WI38 (cell line): ENCODE data around the gene SSR4.

Source experiments
- H3K4me3 ChIP-seq: 2 replicates; pipeline ENCODE4 v1.5.1; 2011; ENCODE audit warnings: low read depth, mild to moderate bottlenecking, control low read depth, low read length
- CTCF ChIP-seq: IDR thresholded peaks from 2 replicates; pipeline ENCODE4 v1.5.1; 2012; ENCODE audit warnings: low read depth, mild to moderate bottlenecking, control low read depth, low read length

The SSR4 gene

DNA sequence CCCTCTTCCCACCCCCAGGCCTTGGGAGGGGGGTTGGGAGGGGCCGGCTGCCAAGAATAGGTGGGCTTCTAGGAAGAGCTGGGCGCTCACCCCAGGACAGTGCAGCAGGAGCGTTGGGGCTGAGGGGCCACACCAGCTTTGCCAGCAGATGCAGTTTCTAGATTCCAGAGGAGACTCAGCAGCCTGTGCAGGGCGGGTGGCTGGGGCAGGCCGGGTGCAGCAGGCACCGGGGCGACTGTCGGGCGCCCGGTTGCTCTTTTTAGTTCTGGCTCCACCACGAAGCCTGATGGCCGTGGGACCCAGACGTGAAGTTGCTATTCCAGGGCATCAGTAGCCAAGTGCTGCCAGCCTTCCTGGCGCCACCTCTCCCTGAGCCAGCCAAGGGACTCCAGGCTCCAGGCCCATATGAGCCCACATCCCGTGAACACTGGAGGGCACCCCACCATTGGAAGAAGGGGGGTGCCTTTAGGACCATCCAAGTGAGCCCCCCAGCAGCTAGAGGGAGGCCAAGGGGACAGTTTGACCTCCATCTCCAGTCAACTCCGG, 5.8 kb downstream of the SSR4 start:
- H3K4me3 ChIP-seq = no peak overlapping the region

DNA sequence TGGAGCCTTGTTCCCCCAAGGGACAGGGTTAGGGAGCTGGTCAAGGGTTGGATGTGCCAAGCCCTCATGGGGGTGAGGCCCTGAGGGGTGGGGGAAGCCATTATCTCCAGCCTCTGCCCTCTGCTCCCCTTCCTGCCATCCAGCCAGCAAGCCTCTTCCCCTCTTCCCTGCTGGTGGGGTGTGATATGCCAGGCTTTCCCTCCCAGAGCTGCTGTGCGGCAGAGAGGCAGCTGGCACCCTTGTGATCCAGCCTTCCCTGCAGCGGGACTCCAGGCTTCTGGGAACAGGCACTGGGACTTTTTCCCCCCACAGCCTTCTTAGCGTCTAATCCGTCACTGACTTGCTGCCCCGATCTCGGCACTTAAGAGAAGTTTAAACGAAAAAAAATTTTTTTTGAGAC, 6.3 kb downstream of the SSR4 start:
- H3K4me3 ChIP-seq = no peak overlapping the region
- TF ChIP-seq CTCF = no peak

More for the DNA sequence above, 5.8 kb downstream of the SSR4 start:
- no peak for TF ChIP-seq CTCF

GRCh38 chrX:153801669-153802068, 7.2 kb downstream of the SSR4 start:
- no peak overlapping the region for H3K4me3 ChIP-seq
- TF ChIP-seq CTCF = no peak

DNA sequence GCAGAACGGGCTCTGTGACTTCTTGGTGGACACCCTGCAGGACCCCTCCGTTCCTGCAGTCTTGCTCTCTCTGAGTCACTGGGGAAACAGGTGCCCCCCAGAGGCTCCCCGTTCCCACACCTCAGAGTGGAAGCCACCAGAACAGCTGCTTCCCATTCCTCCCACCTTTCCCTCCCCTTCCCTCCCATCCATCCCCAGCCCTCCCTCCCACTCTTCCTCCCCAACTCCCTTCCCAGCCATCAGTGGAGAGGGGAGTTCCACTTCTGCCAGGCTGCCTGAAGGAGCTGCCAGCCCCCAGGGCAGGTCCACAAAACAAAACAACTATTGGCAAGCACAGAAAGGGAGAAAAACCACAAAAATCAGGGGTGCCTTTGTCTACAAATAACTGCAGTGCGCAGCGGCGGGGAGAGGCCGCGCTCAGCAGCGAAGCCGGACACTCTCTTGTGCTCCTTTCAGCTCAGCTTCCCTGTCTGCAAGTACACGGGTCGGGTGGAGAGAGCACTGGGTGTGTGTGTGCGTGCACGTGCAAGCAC, 8.1 kb downstream of the SSR4 start:
- TF ChIP-seq CTCF = no peak
- no peak overlapping the region for H3K4me3 ChIP-seq

DNA sequence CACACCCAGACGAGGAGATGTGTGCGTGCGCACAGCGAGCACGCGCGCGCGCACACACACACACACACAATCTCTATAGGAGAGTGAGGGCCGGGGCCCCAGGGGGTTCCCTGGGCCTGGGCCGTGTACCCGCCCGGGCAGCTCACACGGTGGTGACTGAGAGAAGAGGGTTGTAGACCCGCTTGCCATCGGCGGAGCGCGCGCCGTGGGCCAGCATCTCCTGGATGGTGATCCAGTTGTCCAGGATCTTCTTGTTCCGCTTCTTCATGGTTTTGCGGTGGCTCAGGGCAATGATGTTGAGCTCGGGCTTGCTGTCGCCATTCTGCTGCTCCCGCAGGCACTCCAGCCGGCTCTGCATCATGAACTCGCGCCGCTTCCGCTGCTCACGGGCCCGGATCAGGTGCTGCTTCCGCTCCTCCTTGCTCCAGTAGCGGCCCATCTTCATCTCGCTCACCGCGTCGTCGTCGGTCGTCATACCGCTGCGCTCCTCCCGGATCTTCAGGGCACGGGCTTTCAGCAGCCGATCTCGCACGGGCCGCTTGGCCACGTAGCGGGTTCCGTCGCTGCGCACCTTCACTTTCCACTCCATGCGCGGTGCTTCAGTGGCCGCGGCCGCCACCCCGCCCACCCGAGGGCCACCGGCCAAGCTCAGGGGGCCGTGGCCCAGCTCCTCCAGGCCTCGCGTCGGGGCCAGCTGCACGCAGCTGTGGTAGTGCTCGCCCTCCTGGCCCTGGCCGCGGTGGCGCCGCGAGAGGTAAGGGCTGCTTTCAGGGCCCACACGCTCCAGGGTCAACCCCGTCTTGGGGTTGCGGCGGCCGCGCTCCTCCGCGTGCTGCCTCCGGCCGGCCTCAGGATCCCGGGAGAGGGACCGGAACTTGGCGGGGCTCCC, 9.0 kb downstream of the SSR4 start:
- no peak for TF ChIP-seq CTCF
- H3K4me3 ChIP-seq = no peak overlapping the region

- no peak overlapping the region for H3K4me3 ChIP-seq
- no peak for TF ChIP-seq CTCF
These were observed 9.7 kb downstream of the SSR4 start for GRCh38 chrX:153804100-153804595.

GRCh38 chrX:153804621-153805020, 10.2 kb downstream of the SSR4 start:
- TF ChIP-seq CTCF = no peak
- no peak overlapping the region for H3K4me3 ChIP-seq
